HG03060 (cell line): ENCODE results near the gene CCDC188.

Experiments used
- ATAC-seq: cut with Tn5 transposase; IDR thresholded peaks from one replicate; pipeline ENCODE4 v1.9.1; 2021; ENCODE audit warnings: low read depth, moderate number of reproducible peaks; ENCODE audit not compliant: unreplicated experiment

Gene CCDC188

DNA sequence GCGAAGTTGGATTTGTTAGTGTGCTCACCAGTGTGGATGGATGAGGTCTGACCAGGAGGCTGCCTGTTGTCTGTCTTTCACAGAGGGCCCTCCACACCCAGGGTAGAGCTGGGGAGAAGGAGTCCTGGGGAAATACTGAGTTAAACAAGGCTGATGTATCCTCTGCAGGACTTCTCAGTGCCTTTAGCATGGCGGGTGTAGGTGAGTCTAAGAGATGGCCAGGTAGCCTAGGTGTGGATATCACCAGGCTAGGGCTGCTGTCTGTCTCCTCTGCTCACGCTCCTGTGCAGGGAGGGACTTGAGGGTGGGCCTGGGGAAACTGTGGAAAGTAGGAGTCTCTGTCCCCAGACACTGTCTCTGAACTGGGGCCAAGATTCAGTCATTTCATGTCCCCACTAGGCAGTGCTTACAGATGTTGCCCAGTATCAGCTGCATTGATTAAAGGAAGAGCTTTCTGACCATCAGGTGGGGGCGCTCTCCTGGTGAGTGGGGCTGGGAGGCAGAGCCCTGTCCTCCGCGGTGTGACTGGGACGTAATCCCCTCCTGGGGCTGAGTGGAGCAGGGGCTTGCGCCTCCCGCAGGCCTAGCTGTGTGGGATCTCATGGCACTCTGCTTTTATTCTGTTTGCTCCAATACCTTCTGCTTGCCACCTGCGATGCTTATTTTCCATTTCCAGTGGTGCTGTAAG is 35.5 kb upstream of the CCDC188 start:
- ATAC-seq = no peak

DNA sequence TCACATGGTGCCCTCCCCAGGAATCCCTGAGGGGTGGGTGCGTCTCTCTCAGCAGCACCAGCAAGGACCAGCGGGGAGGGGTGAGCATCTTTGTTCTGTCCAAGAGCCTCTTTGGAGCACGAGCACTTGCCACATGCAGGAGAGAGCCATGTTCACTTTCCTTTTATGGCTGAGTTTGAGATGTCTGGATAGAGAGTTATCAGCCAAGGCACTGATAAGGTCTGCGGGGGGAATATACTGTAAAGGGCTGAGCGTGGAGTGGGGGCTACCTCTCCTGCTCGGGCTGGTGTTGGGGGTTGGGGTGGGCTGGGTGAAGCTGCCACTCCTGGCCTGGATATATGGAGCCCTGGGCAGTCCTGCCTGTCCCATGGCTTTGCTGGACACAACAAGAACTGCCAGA is 34.9 kb upstream of the CCDC188 start:
- ATAC-seq = no peak

DNA sequence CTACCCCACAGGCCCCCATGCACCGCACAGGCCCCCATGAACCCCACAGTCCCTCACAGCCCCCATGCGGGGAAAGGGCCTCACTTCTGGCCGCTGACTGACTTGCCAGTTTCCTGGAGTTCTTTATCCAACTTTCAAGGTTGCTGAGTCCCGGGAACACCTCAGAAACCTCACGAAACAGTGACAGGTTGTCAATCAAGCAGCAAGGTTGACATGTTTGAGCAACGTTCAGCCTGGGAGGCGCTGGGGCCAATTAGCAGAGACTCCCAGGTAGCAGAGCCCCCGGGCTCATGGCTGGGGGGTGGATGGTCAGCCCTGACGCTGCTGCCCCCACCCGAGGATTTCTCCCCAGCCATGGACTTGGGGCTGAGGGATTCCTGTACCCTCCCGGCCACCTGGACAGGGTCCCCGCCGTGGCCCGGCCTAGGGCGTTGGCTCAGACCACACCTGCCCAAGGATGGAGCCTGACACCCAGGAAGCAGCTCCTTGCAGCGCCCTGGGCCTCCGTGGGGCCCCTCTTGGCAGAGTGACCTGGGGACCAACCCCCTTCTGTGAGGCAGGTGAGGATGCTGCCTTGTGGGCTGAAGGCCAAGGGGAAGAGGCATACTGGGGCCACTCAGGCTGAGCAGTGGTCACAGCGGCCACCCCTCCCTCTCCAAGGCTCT is 33.8 kb upstream of the CCDC188 start:
- no peak for ATAC-seq

DNA sequence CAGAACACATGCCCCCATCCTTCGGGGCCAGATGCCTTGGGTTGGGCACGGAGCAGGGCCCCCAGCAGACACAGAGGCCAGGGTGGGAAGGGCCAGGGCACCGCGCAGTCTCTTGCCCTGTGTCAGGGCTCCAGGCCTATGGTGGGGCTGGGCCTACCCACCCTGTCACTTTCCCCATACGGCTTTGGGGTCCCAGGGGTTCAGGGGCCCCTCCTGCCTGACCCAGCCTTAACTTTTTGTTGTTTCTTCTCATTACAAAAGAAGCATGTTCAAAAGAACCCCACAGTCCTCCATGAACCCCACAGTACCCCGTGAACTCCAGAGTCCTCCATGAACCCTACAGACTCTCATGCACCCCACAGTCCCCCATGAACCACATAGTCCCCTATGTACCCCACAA is 33.0 kb upstream of the CCDC188 start:
- no peak for ATAC-seq

DNA sequence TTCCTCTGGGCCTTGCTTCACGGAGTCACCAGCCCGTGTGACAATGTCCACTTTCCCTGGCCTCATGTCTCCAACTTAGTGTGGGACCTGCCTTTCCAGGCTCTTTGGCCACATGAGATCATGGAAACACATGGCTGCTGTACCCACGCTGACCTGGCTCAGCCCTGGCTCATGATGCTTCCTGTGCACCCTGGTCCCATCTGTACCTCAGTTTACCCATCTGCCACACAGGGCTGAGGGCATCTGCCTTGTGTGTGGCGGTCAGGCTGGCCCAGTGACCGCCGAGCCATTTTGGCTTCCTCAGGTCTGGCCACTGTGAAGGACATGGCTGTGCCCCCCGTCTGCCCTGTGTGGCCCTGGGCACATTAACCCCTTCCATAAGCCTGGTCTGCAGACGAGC is 32.2 kb upstream of the CCDC188 start:
- ATAC-seq = no peak

DNA sequence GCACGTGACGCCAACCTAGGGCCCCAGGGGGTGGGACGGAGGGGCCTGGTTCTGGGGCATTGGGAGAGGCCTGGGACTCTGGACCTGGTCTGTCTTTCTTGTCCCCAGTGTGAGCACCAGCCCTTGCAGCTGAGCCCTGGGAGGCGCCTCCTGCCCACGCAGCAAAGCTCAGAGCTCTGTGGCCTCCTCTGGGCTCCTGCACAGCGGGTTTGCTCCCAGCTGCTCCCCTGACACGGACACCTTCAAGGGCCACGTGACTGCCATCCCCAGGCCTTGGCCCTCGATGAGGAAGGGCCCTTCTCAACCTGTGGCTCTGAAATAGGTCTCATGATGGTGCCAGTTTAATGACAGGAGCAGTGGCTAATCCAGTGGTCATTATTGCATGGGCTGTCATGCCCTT is 31.5 kb upstream of the CCDC188 start:
- no peak for ATAC-seq

DNA sequence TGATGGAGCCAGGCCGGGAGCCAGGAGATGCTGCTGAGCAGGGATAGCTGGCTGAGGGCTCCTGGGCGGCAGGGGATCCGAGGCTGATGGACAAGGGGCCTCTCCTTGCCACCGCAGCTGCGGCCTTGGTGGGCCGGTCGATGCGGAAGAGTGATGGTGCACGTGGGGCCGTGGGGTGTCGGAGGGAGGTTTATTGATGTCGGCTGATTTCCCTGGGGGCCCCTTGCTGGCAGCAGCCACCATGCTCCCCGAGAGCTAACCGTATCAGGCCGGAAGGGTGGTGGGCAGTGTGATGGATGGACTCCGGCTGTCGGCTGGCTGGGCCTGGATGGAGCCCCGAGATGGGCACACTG is 31.0 kb upstream of the CCDC188 start:
- ATAC-seq = no peak

DNA sequence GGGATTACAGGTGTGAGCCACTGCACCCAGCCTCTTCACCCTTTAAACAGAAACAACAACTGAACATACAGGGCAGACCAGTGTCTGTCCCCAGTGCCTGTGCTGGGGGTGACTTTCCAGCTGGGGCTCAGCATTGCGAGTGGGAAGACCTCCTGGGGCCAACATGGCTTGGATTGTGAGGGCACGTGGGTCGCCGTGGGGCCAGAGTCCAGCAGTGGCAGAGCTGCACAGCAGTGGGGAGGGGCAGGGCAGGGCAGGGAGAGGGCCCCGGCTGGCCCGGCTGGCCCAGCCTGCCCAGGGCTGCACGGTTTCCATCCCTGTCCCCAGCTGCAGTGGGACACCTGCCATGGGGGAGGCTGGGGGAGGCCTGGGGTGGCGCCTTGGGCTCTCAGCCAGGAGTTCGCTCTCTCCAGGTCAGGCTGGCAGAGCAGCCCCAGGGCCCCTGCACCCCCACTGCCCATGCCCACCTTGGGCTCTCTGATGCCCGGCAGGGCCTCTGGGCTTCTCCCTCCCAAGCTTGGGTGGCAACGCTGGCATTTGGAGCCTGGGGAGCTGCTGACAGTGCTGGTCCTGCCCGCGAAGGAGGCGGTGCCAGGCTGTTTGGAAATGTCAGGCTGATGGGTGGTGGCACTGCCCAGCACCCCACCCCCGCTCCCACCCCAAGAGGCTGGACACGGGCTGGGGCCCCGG is 30.5 kb upstream of the CCDC188 start:
- no peak for ATAC-seq

DNA sequence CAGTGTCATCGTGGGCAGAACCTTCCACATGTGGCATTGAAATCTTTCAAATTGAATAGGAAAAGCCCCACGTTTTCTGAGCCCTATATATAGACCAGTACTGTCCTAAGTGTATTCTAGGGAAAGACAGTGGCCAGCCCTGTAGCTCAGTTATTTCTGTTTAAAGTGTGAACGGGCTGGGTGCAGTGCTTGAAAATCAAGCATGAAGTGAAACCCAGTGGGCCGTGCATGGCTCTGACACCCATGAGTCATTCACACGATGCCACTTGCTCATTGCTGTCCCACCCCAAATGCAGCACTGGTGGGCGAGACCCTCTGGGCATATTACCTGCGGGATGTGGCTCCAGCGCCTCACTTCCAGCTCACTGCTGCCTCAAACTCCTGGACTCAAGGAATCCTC is 29.8 kb upstream of the CCDC188 start:
- no peak for ATAC-seq

DNA sequence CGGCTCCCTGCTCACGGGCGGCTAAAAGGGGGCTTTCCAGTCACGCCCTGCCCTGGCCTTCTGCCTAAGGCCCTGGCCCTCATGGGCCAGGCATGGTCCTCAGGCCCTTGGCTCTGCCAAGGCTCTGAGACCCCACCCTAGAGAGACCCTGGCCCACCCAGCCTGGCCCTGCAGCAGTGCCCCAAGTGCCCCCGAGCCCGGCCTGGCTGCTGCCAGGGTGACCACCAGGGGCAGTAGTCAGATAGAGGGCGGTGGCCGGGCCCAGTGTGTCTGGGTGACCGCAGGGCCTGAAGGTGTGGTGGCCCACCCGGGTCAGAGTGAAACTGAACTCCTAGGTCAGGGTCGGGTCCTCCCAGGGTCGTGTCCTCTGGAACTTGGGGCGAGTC is 29.4 kb upstream of the CCDC188 start:
- ATAC-seq = no peak

DNA sequence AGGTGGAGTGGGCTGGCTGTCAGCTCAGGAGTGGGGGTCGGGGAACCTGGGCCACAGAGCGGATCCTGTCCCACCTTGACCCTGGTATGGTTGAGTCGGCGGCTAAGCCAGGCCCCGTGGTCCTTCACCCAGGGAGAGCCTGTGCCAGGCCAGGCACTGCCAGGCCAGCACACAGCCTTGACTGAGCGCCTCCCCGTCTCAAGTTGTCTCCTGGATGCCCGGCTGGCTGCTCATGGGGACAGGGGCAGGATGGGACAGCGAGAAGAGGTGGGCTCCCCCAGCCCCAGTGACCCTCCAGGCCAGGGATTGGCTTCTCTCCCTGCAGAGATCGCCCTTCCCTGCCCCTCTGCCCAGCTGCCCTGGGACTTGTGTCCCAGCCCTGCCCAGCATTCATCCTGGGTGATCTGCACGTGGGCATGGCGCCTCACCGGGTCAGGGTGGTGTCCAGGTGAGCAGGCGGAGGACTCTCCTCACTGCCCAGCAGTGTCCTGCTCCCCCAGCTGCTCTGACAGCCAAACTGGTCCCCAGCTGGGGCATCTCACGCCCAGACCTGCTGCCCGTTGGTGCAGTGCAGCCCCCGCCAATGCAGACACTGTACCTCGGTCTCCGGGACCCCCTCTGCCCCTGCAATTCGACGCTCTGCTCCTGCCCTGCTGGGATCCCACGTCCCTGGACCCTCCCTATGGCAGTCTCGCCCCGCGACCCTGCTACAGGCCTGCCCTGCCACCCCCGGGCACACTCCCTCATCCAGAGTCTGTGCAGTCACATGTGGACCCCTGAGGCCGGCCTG is 28.8 kb upstream of the CCDC188 start:
- no peak for ATAC-seq

DNA sequence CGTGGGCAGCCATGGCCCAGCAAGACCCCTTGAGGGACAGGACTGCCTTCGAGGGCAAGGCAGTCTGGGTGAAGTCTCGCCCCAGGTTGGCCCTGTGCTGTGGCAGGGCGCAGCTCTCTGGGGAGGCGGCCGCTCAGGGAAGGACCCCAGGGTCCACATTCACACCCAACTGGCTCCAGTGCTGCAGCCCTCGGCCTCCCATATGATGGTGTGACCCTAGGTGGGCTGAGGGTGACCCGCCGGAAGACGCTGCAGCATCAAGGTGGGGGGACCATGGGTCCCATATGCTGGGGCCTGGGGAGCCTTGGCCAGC is 28.0 kb upstream of the CCDC188 start:
- ATAC-seq = no peak

DNA sequence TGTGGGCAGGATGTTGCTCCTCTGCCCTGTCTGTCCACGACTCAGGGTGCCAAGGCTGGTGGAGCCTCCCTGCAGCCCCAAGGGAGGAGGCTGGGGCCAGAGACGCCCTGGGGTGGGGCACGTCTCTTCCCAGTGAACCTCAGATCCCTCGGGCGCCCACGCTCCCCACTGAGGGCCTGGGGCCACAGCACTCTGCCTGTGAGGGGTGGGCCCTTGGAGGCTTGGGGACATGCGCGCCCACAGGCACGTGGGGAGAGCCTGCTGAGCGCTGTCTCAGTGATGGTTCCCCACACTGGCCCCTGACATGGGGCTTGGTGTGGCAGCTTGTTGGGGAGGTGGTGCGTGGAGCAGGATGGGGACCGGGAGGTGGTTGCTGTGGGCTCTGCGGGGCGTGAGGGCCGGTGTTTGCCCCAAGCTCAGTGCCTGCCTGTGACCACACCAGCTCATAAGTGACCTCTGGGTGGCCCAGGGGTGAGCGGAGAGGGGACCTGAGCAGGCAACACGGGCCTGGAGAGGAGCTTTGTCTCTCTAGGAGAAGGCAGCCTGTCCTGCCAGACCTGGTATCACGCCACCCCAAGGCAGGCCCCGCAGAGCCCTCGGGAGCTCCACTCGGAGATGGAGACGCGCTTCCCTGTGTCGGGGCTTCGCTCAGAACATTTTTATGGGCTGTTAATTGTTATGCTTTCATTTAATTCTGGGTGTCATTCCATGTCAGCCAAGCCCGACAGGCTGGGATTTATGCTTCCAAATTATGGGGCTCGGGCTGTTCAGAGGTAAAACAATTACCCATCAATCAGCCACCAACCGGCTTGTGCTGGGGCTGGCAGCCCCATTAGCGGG is 27.4 kb upstream of the CCDC188 start:
- ATAC-seq = no peak

DNA sequence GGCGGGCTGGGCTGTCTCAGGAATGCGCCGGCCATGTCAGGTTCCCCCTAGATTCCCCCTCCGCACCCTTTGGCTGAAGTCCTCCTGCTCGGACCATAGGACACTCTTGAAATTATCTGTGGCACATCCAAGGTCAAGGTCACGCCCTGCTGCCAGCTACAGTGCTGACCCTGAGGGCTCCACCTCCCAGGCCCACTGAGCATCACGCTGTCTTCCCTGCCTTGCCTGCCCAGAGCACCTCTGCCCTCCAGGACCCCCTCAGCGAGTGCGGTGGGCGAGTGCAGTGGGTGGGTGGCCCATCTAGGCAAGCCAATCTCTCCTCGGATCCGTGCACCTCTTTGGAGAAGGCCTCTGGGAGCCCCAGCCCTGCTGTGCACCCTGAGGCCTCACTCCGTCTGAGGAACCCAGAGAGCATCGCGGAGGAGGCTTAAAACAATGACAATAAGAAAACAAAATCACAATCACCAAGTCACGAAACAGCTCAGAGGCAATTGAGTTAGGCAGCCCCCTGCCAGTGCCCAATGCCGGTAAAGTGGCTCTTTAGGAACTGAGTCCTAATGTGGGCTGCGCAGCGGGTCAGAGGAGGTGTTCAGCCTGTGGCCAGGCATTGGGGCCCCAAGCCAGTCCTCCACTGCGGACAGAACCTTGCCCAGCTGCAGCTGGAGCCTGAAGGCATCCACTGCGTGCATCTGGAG is 26.5 kb upstream of the CCDC188 start:
- no peak for ATAC-seq

DNA sequence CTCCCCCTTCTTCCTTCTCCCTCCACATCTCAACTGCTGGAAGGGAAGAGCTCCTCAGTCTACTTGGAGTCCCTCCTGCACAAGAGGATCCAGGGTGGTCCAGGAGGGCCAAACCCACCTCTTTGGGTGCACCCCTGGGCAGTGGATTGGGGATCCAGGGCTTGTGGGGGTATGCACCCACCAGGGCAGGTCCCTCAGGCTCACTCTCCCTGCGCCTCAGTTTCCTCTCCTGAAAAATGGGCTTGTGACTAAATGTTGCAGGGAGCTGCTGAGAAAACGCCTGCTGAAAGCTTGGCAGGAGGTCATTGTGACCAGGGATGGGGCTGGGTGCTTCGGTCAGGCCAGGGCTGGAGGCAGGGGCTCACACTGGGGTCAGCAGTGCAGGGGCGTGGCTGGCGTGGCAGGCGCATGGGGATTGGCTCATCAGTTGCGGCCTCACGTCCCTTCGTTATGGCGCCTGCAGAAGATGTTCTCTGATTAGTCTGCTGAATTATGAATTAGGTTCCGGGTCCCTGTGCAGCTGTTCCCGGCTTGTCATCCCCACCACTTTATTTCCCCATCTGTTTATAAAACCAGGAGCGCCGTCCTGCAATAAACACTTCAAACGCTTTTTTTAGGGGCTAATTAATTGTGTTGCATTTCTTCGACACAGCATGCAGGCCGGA is 25.7 kb upstream of the CCDC188 start:
- ATAC-seq = no peak

DNA sequence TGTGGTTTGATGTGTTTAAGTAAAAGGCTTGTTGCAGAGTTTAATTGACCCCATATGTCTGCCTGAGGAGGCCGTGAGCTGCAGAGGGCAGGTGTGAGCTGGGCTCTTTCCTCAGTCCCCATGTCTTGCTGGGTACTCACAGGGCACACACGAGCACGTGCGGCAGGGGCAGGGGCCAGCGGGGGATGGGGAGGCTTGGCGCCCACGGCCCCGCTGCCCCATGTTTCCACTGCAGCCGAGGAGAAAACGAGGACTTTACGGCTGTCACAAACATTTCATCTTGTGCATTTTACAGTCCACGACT is 24.7 kb upstream of the CCDC188 start:
- no peak for ATAC-seq

DNA sequence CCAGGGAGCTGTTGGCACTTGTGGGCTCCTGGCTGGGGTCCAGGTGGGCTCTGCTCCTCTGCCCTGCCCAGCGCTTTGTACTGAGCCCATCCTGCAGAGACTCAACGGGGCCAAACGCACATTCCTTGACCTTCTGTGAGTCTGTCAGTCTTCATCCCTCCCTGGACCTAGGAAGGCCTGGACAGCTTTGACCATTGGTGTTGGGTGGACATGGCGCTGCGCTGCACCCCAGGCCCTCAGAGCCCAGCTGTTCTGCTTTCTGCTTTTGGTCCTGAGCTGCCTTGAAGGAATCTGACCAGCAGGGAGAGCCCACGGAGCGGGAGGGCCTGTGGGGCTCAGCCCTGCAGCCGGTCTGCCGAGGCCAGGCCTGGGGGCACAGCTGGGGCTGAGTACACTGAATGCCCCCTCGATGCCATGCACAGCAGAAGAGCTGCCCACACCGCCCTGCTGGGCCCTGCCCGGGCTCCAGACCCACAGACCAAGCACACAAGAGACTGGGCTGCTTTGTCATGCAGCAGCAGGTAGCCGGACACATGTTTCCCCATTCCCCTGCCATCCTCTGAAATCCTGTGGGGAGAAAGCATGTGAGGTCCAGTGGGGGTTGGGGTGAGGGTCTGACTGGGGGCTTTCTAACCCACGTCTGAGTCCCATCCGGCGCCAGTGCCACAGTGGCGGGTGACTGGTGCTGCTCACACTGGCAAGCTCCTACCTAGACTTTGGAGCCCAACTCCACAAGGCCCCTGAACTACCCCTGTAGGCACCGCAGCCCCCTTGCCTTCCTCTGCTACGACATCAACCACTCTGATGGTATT is 24.1 kb upstream of the CCDC188 start:
- ATAC-seq = no peak

DNA sequence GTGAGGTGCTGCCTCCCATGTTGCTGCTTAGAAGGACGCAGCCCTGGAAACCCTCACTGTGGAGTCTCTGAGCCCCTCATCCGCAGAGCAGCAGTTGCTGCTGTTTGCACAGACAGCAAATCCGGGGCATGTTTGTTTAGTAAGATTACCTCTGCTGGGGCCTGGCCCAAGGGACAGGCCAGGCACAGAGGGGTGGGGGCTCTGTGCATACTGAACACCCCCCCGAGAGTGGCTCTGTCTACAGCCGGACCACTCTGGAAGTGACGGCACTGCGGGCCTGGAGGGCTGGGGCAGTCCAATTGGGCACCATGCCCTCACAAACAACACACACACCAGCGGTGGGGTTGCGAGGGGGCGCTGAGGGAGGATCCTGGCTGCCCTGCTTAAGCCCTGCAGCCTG is 22.9 kb upstream of the CCDC188 start:
- no peak for ATAC-seq

DNA sequence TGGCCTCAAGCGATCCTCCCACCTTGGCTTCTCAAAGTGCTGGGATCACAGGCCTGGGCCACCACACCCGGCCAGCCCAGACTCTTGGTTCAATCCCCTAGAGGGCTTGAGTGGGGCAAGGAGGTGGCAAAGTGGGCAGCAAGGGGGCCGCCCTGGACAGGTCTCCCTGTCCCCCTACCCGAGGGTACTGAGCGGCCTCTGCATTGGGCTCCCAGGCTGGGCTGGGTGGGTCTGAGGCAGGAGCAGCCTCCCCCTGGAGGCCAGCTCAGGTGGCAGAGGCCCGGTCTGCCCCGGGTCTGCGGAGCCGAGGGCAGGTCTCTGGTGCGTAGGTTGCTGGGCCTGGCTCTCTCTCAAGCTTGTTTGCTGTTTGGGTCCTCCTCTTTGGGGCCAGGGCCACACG is 22.4 kb upstream of the CCDC188 start:
- ATAC-seq = no peak
